HUDEP-2 (cell line): ENCODE results near the gene RNF4.
"Not testable (repeated sequence)": the region's sequence is repeated elsewhere in the genome, so short reads cannot be mapped to it uniquely, and the experiment has no call there.

ENCODE experiments used
- DNase-seq, 76 experiments: peaks; one replicate each; lab custom pipeline; 2025; ENCODE audit not compliant: unreplicated experiment in 76 of 76; lab: John Stamatoyannopoulos, UW

RNF4 gene

GRCh38 chr4:2485956-2486355 is 17.1 kb downstream of the RNF4 start:
- no peak for DNase-seq

- DNase-seq = no peak
Observed at GRCh38 chr4:2486981-2487380, 18.1 kb downstream of the RNF4 start.

GRCh38 chr4:2487632-2488031 is 18.7 kb downstream of the RNF4 start:
- no peak for DNase-seq

GRCh38 chr4:2489081-2489805 is 20.3 kb downstream of the RNF4 start:
- no peak for DNase-seq

GRCh38 chr4:2489841-2490552 is 21.1 kb downstream of the RNF4 start:
- no peak for DNase-seq

GRCh38 chr4:2492970-2493369 is 24.1 kb downstream of the RNF4 start:
- DNase-seq = no peak

- DNase-seq = no peak
Observed at GRCh38 chr4:2494992-2495391, 26.1 kb downstream of the RNF4 start.

- no peak for DNase-seq
Observed at GRCh38 chr4:2497324-2497723, 28.4 kb downstream of the RNF4 start.

- DNase-seq = no peak
Observed at GRCh38 chr4:2497931-2498330, 29.0 kb downstream of the RNF4 start.

GRCh38 chr4:2500547-2500946 is 31.6 kb downstream of the RNF4 start:
- DNase-seq = no peak

- no peak for DNase-seq
Observed at GRCh38 chr4:2501034-2501594, 32.2 kb downstream of the RNF4 start.

- DNase-seq = no peak
Observed at GRCh38 chr4:2503809-2504208, 34.9 kb downstream of the RNF4 start.

GRCh38 chr4:2507259-2507658 is 38.4 kb downstream of the RNF4 start:
- no peak for DNase-seq

GRCh38 chr4:2507855-2508254 is 38.9 kb downstream of the RNF4 start:
- no peak for DNase-seq

GRCh38 chr4:2510351-2511259 is 41.7 kb downstream of the RNF4 start:
- no peak for DNase-seq

- no peak for DNase-seq
Observed at GRCh38 chr4:2511645-2512131, 42.8 kb downstream of the RNF4 start.

GRCh38 chr4:2512396-2513135 is 43.7 kb downstream of the RNF4 start:
- DNase-seq = no peak

- DNase-seq = not testable (repeated sequence)
Observed at GRCh38 chr4:2514193-2514592, 45.3 kb downstream of the RNF4 start.

GRCh38 chr4:2514944-2515343 is 46.0 kb downstream of the RNF4 start:
- not testable (repeated sequence) for DNase-seq
